ENCODE measurements around the gene PDK3. TPM values are rescaled to one million over a fixed set of nuclear protein-coding genes. Genes with fewer than 3 reads are reported as not detected.
A peak's percentile ranks its signal among the peaks of the same experiment; 100 is the strongest.

Gene PDK3
- total RNA-seq, 1 donor from 2014 or later: 31.1 TPM

GRCh38 chrX:24426340-24426913, 38.7 kb upstream of the PDK3 start:
- Histone ChIP-seq H3K36me3 (no peaks in the 10 kb centered on the region), H3K27ac (peak overlapping the region; percentile 71 to 79), H3K27me3 (no peaks in the 10 kb centered on the region), H3K4me3 (no peak overlapping the region), H3K4me1 (peaks cover 0 to 18% of the 10 kb centered on the region in 2 donors), H3K9me3 (no peaks in the 10 kb centered on the region)
- no peak for TF ChIP-seq CTCF (IDR thresholded peaks at IDR 0.05)
- DNase-seq (ENCODE audit: low spot score in 2 of 2): no peak
- intact Hi-C loops (cut with DNase I): loop anchor here (2.0 kb wide), 2 partner anchors 20 to 40 kb away; no protein-coding TSS in a partner anchor

- Histone ChIP-seq H3K27me3 (no peaks in the 10 kb centered on the region), H3K9me3 (no peaks in the 10 kb centered on the region), H3K4me1 (peaks cover 0 to 18% of the 10 kb centered on the region in 2 donors), H3K36me3 (no peaks in the 10 kb centered on the region), H3K27ac (peak overlapping the region; percentile 71 to 79), H3K4me3 (no peak overlapping the region)
- TF ChIP-seq CTCF (IDR thresholded peaks at IDR 0.05): no peak
- intact Hi-C loops (cut with DNase I): loop anchor here (2.0 kb wide), 2 partner anchors 20 to 40 kb away; no protein-coding TSS in a partner anchor
- no peak for DNase-seq (ENCODE audit: low spot score in 2 of 2)
These were observed 38.0 kb upstream of the PDK3 start for GRCh38 chrX:24426921-24427746.

- Histone ChIP-seq H3K27ac (peak overlapping the region; percentile 71 to 79), H3K36me3 (no peaks in the 10 kb centered on the region), H3K4me1 (peaks cover 0 to 18% of the 10 kb centered on the region in 2 donors), H3K4me3 (no peak overlapping the region), H3K27me3 (no peaks in the 10 kb centered on the region), H3K9me3 (no peaks in the 10 kb centered on the region)
- DNase-seq (ENCODE audit: low spot score in 2 of 2): no peak
- intact Hi-C loops (cut with DNase I): loop anchor here (2.0 kb wide), 2 partner anchors 19 to 39 kb away; no protein-coding TSS in a partner anchor
- no peak for TF ChIP-seq CTCF (IDR thresholded peaks at IDR 0.05)
These were observed 37.4 kb upstream of the PDK3 start for GRCh38 chrX:24427747-24428019.

- Histone ChIP-seq H3K36me3 (no peaks in the 10 kb centered on the region), H3K4me3 (no peak overlapping the region), H3K27ac (peak overlapping the region; percentile 71 to 79), H3K9me3 (no peaks in the 10 kb centered on the region), H3K27me3 (no peaks in the 10 kb centered on the region), H3K4me1 (peaks cover 0 to 18% of the 10 kb centered on the region in 2 donors)
- TF ChIP-seq CTCF (IDR thresholded peaks at IDR 0.05): no peak
- intact Hi-C loops (cut with DNase I): no loop called here
- DNase-seq (ENCODE audit: low spot score in 2 of 2): no peak
These were observed 36.6 kb upstream of the PDK3 start for GRCh38 chrX:24428516-24428915.

GRCh38 chrX:24435060-24435459, 30.0 kb upstream of the PDK3 start:
- no peak overlapping the region for H3K4me3 ChIP-seq
- H3K27ac ChIP-seq: no peak overlapping the region
- no peaks in the 10 kb centered on the region for H3K9me3 ChIP-seq
- no peaks in the 10 kb centered on the region for H3K36me3 ChIP-seq
- TF ChIP-seq CTCF (IDR thresholded peaks at IDR 0.05): no peak
- intact Hi-C loops (cut with DNase I): no loop called here
- no peaks in the 10 kb centered on the region for H3K4me1 ChIP-seq
- no peaks in the 10 kb centered on the region for H3K27me3 ChIP-seq
- no peak for DNase-seq (ENCODE audit: low spot score in 2 of 2)

All from ascending aorta (tissue), 2 donors.